Heart right ventricle (tissue), 16 donors: ENCODE measurements around the gene PRPF4. TPM values are rescaled to one million over a fixed set of nuclear protein-coding genes. Genes with fewer than 3 reads are reported as not detected.

Source experiments
- ATAC-seq, 8 donors: fragments of 200-7000 bp; cut with Tn5 transposase; one replicate each; pipeline ENCODE4 v1.9.1; 2020; ENCODE audit warnings: mild to moderate bottlenecking in 8 of 8, moderate library complexity in 8 of 8, moderate number of reproducible peaks in 1 of 8
- DNase-seq, 2 donors: peaks; one replicate each; pipeline ENCODE4 v3.0.0-alpha.2; 2020
- H3K27ac ChIP-seq, 10 donors: fragments of 200-600 bp; sonication (generic) in 2 of 10; one replicate each; pipeline versions ENCODE4 v1.5.0 to v1.8.0; 2020 to 2022; ENCODE audit warnings: mild to moderate bottlenecking in 3 of 10
- H3K27me3 ChIP-seq, 7 donors: fragments of 200-600 bp; one replicate each; pipeline ENCODE4 v1.8.0; 2021 to 2022; ENCODE audit warnings: mild to moderate bottlenecking in 2 of 7
- H3K36me3 ChIP-seq, 9 donors: fragments of 200-600 bp; sonication (generic) in 1 of 9; one replicate each; pipeline versions ENCODE4 v1.5.0 to v1.8.0; 2020 to 2022; ENCODE audit warnings: mild to moderate bottlenecking in 2 of 9
- H3K4me1 ChIP-seq, 9 donors: fragments of 200-600 bp; sonication (generic) in 1 of 9; one replicate each; pipeline versions ENCODE4 v1.5.0 to v1.8.0; 2020 to 2022; ENCODE audit warnings: mild to moderate bottlenecking in 4 of 9
- H3K4me3 ChIP-seq, 10 donors: fragments of 200-600 bp; sonication (generic) in 2 of 10; one replicate each; pipeline versions ENCODE4 v1.5.0 to v1.8.0; 2020 to 2022; ENCODE audit warnings: mild to moderate bottlenecking in 7 of 10, moderate library complexity in 2 of 10
- H3K9me3 ChIP-seq, 11 donors: fragments of 200-600 bp in 10 of 11; sonication (generic) in 2 of 11; one replicate each; pipeline versions ENCODE4 v1.5.0 to v1.8.0; 2013 to 2022; ENCODE audit warnings: mild to moderate bottlenecking in 2 of 11, control low read depth in 1 of 11, moderate library complexity in 1 of 11
- WGBS, 2 donors: extraction: QIAGEN DNeasy Blood & Tissue Kit; methylation state at CpG; one replicate each; pipeline ENCODE4 v1.1.7; 2013; ENCODE audit warnings: inconsistent platforms in 1 of 2; 5-methylcytosine and 5-hydroxymethylcytosine counted together
- intact Hi-C, 10 donors: fragments of 100-400 bp; cut with DNase I; formaldehyde crosslinking; loops; one replicate each; pipeline versions ENCODE4 v1.11.1 to v1.14.2; 2022
- polyA plus RNA-seq, 2 donors: library from polyadenylated mRNA; stranded (reverse); fragments of 200-250 nt; gene quantifications; one replicate each; pipeline ENCODE4 v1.2.3, GENCODE V29; 2013
- total RNA-seq, 10 donors: library from RNA; stranded (reverse); fragmentation: NEBNext Ultra II Directional in 3 of 10; extraction: Animal tissue kit (Norgen Biotek cat#: 25700) in 3 of 10; gene quantifications; one replicate each; pipeline versions ENCODE4 v1.2.1 to v1.2.4, GENCODE V29; 2021 to 2023
- TF ChIP-seq, protein P1 (sequence below), 9 donors: fragments of 200-600 bp; sonication (generic) in 2 of 9; IDR thresholded peaks; one replicate each; pipeline versions ENCODE4 v1.5.0 to v1.8.0; 2021 to 2022; ENCODE audit warnings: antibody characterized with exemption in 9 of 9, mild to moderate bottlenecking in 5 of 9, moderate library complexity in 1 of 9
- donor health status: Arrhythmogenic right ventricular cardiomyopathy.
- donor health status: ischemic (EF 13 %, LVEDD 7.1; RV severe dilation, severe dysfunction).
- donor health status: healthy with polysubstance abuse.
- donor health status: DM: no; HTN: yes; CAD: no.
- donor health status: DM: no; HTN: no; CAD: no.
- donor health status: ischemic (EF 25% LVEDD 6.9; RV normal size, moderate dysfunction).
- donor health status: ischemic (EF 25% LVEDD 5.7; RV mildly dilated, moderate dysfunction).
- donor health status: healthy.
- donor health status: DM: yes; HTN: yes; CAD: no.
- donor health status: Ischemic cardiomyopathy.
- donor health status: ischemic (EF 35%, LVEDD 5.7; RV mildly dilated, moderate dysfunction).
- donor health status: nonischemic (EF 11% LVEDD 7.7; RV severe dilation, severe dysfunction).
- donor health status: DM: yes; HTN: yes; CAD: no.
- donor health status: PGD.
- donor health status: ischemic (EF 29% LVEDD 5.4; RV normal size, mild dysfunction).
- donor health status: nonischemic (EF 23%, LVEDD 6.1; RV moderate dilation, normal function).

The PRPF4 gene
- total and polyA plus RNA-seq, 12 donors, result 5.3 to 17.2 (median 13.3) TPM

DNA sequence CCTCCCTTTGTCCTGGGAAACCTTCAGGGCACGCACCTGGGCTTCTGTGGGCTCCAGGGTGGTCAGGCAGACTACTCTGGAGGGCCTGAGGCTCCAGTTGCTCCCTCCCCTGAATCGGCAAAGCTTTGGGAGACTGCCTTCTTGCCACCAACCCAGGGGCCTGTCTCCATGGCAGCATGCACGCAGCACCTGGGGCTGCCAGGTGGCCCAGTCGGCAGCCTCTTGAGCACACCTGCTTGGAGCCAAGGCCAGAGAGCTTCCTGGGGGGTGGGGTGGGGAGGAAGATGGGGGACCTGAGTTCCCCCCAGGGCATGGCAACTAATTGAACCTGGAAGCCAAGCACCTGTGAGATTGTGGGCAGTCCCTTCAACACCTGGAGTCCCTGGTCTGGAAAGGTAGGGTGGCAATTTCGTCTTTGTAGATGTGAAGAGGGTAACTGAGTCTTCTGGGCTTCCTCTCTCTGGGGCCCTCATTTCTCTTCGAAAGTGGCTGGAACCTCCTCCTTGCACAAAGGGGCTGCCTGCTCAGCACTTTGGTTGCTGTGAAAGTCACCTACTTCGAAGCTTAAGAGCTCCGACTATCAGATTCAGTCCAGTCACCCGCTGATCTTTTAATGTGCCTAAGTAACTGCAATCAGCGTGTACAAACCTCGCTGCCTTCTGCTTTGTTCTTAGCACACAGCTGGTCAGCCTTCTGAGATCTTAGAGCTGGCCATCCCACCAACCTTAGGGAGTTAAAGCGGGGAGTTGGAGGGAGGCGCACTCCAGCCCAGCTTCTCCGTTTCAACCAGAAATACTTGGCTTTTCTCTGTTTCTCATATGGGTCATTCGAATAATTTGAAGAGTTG is 23.7 kb downstream of the PRPF4 start:
- intact Hi-C loops, result loop anchor here in 2 of 10 donors (10.0 kb wide), 2 partner anchors 56 to 366 kb away; no protein-coding TSS in a partner anchor
- WGBS, 2 donors, result 87 to 90% methylated on average over 15 of the region's 15 CpGs
- no peak for ATAC-seq

DNA sequence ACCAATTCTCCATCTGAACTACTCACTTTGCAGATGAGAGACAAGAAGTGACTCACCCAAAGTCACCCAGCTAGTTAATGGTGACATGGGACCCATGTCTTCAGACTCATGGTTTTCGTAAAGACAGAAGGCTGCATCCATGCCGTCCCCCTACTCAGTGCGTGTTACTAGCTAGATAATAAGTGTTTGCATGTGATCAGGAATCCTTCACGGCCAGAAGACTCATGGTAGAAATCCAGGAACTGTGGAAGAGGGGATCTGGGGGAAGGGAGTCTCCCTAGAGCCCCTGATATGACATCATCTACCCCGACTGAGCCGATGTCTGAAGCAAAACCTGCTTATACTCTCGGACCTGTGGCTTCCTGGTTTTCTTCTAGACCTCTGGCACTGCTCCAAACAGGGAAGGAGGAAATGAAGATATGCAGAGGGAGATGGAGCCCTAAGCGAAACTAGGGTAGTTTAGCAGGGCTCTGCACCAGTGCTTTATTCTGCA is 24.4 kb downstream of the PRPF4 start:
- intact Hi-C loops, result loop anchor here in 3 of 10 donors (5.0 to 10.0 kb wide), 4 partner anchors 55 to 365 kb away; partner anchors contain the start of gene ALAD (in 1 of the 3)
- no peaks in the 10 kb centered on the region for H3K27me3 ChIP-seq
- no peaks in the 10 kb centered on the region for H3K36me3 ChIP-seq
- TF ChIP-seq, protein P1, sequence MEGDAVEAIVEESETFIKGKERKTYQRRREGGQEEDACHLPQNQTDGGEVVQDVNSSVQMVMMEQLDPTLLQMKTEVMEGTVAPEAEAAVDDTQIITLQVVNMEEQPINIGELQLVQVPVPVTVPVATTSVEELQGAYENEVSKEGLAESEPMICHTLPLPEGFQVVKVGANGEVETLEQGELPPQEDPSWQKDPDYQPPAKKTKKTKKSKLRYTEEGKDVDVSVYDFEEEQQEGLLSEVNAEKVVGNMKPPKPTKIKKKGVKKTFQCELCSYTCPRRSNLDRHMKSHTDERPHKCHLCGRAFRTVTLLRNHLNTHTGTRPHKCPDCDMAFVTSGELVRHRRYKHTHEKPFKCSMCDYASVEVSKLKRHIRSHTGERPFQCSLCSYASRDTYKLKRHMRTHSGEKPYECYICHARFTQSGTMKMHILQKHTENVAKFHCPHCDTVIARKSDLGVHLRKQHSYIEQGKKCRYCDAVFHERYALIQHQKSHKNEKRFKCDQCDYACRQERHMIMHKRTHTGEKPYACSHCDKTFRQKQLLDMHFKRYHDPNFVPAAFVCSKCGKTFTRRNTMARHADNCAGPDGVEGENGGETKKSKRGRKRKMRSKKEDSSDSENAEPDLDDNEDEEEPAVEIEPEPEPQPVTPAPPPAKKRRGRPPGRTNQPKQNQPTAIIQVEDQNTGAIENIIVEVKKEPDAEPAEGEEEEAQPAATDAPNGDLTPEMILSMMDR (IDR thresholded peaks at IDR 0.05), result no peak
- WGBS, 2 donors, result 29 to 30% methylated on average over 8 of the region's 8 CpGs
- H3K4me3 ChIP-seq, result peak overlapping the region in 1 of 10 donors; percentile 20
- no peak overlapping the region for H3K27ac ChIP-seq
- ATAC-seq (peak in 4 of 8 donors; percentile 15 to 49 (median 31)), DNase-seq (peak in 1 of 2 donors; percentile 27)
- H3K4me1 ChIP-seq, result peaks cover 0 to 9% (median 0%) of the 10 kb centered on the region in 9 donors
- H3K9me3 ChIP-seq, result no peaks in the 10 kb centered on the region

More for the DNA sequence above, 23.7 kb downstream of the PRPF4 start:
- H3K9me3 ChIP-seq, result no peaks in the 10 kb centered on the region
- H3K4me1 ChIP-seq, result peaks cover 0 to 9% (median 0%) of the 10 kb centered on the region in 9 donors
- no peak overlapping the region for H3K4me3 ChIP-seq
- TF ChIP-seq, protein P1 (IDR thresholded peaks at IDR 0.05), result no peak
- H3K27ac ChIP-seq, result no peak overlapping the region
- peaks cover 0 to 1% (median 0%) of the 10 kb centered on the region in 9 donors for H3K36me3 ChIP-seq
- H3K27me3 ChIP-seq, result no peaks in the 10 kb centered on the region
- no peak for DNase-seq

DNA sequence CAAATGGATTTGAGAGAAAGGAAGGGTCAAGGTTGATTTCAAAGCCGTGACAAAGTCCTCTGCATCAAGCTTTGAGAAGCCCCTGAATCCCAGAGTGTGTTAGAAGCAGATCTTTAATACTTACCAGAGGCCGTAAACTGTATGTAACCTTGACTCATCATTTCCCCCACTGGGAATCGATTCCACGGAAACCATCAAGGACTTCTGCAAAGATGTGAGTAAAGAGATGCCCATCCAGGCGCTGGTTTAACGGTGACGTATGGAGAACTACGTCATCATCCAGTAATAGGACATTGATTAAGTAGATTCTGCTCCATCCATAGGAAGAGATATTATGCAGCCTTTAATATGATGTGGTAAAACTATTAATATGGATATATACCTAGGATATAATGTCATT is 26.1 kb downstream of the PRPF4 start:
- ATAC-seq, result no peak
- Histone ChIP-seq H3K9me3 (no peaks in the 10 kb centered on the region), H3K36me3 (no peaks in the 10 kb centered on the region), H3K4me3 (no peak overlapping the region), H3K27ac (no peak overlapping the region), H3K4me1 (peaks cover 0 to 9% (median 0%) of the 10 kb centered on the region in 9 donors), H3K27me3 (no peaks in the 10 kb centered on the region)
- intact Hi-C loops, result loop anchor here in 1 of 10 donors (5.0 to 10.0 kb wide), 2 partner anchors 103 to 361 kb away; partner anchors contain the start of gene ALAD
- TF ChIP-seq, protein P1 (IDR thresholded peaks at IDR 0.05), result no peak
- WGBS, 2 donors, result 88 to 92% methylated on average over 8 of the region's 8 CpGs
- no peak for DNase-seq

DNA sequence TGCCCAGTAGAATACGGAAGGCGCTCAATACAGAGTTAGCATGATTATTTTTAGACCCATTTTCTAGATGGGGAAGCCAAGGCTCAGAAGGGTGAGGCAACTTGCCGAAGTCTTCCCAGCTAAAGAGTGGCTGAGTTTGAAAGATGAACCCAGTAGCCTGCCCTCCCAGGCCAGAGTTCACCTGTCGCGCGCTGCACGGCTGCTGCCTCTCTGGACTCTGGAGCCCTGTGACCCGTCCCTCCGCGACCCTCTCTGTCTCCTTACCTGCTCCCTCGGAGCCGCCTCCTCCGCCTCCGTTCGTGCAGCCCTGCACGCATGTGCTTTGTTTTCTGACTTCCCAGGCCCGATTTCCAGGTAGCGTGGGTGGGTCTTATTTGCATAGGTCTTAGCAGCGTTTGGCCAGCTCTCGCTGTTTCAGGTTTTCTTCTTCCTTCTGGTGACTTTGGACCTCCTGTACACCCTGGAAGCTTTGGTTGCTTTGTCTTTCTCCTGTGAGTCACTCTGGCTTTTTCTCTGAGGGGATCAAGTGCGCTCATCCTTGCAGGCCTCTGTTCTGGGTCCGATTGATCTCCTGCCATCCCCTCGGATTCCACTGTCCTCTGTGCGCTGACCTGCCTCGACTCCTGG is 27.4 kb downstream of the PRPF4 start, which contains the start of gene RNF183:
Gene RNF183, minus strand, starts transcription at position 585 of the 627 bp plus-strand sequence. CDS start 5,192 bp downstream, outside the sequence.
- TF ChIP-seq, protein P1 (IDR thresholded peaks at IDR 0.05), result no peak
- H3K27me3 ChIP-seq, result no peaks in the 10 kb centered on the region
- peaks cover 0 to 9% (median 0%) of the 10 kb centered on the region in 9 donors for H3K4me1 ChIP-seq
- 83 to 84% methylated on average over 25 of the region's 25 CpGs for WGBS, 2 donors
- no peak within 1 kb of the TSS for H3K4me3 ChIP-seq
- H3K9me3 ChIP-seq, result no peaks in the 10 kb centered on the region
- no peak within 1 kb of the TSS for H3K27ac ChIP-seq
- no peak for ATAC-seq
- no peaks in the 10 kb centered on the region for H3K36me3 ChIP-seq
- no peak for DNase-seq
- intact Hi-C loops, result loop anchor here in 1 of 10 donors (5.0 to 10.0 kb wide), 2 partner anchors 102 to 359 kb away; partner anchors contain the start of gene ALAD
